Endothelial cell of umbilical vein (primary cell): ENCODE results near the gene ADGB. TPM values are rescaled to one million over a fixed set of nuclear protein-coding genes. Genes with fewer than 3 reads are reported as not detected.

Experiments
- BruUV-seq: library from RNA; stranded (reverse); fragments of 400-500 nt; replicated peaks from 2 replicates; lab custom pipeline; 2021; lab: Mats Ljungman, UMichigan
- CTCF ChIA-PET: fragments of 300-600, 350-600 bp; sonication (Branson Sonifier 250); formaldehyde crosslinking; loops from one replicate; lab custom pipeline; 2021; ENCODE audit warnings: antibody characterized with exemption, inconsistent platforms; lab: Charles Lee
- POLR2A ChIA-PET: fragments of 300-600, 350-600 bp; sonication (Branson Sonifier 250); formaldehyde crosslinking; loops from one replicate; lab custom pipeline; 2021; ENCODE audit warnings: antibody characterized with exemption, inconsistent platforms; lab: Charles Lee
- DNase-seq: peaks from one replicate; pipeline ENCODE4 v3.0.0-alpha.2; 2011; ENCODE audit warnings: low read depth, low spot score
- FAIRE-seq: peaks from 2 replicates; lab custom pipeline; 2011; peaks lifted over from hg19 to GRCh38; lab: Jason Lieb, UNC
- H2AFZ ChIP-seq: 2 replicates; pipeline ENCODE4 v1.6.0; 2012; ENCODE audit warnings: low read depth, low read length, control low read depth, inconsistent platforms
- H3K27ac ChIP-seq: 2 replicates; pipeline ENCODE4 v1.5.1; 2011; ENCODE audit warnings: low read depth, mild to moderate bottlenecking, control low read depth, low read length, moderate library complexity; ENCODE audit not compliant: insufficient read depth
- H3K27me3 ChIP-seq, 2 experiments: 2 replicates each; pipeline versions ENCODE4 v1.6.0 to v1.6.1; 2011; ENCODE audit warnings: low read length in 2 of 2, mixed read lengths in 1 of 2; ENCODE audit not compliant: control insufficient read depth in 2 of 2, insufficient read depth in 2 of 2
- H3K36me3 ChIP-seq, 2 experiments: 2 replicates in 1 of 2; 3 replicates in 1 of 2; pipeline ENCODE4 v1.5.1; 2011; ENCODE audit warnings: low read length in 2 of 2, mild to moderate bottlenecking in 1 of 2, moderate library complexity in 1 of 2; ENCODE audit not compliant: control insufficient read depth in 2 of 2, insufficient read depth in 2 of 2; ENCODE audit errors: extremely low read depth in 1 of 2
- H3K4me1 ChIP-seq: 3 replicates; pipeline ENCODE4 v1.5.1; 2011; ENCODE audit warnings: mild to moderate bottlenecking, low read length; ENCODE audit not compliant: control insufficient read depth, insufficient read depth; ENCODE audit errors: extremely low read depth
- H3K4me2 ChIP-seq: 2 replicates; pipeline ENCODE4 v1.6.1; 2011; ENCODE audit warnings: low read length, control low read depth, mixed read lengths; ENCODE audit not compliant: insufficient read depth
- H3K4me3 ChIP-seq, 3 experiments: fragments of 200-600 bp in 1 of 3; sonication (generic), shearing (Covaris generic) in 1 of 3; replicated peaks in 1 of 3; 2 replicates each; pipeline ENCODE4 v1.5.1; 2011 to 2016; ENCODE audit warnings: control low read depth in 3 of 3, low read length in 3 of 3, mild to moderate bottlenecking in 2 of 3, inconsistent platforms in 1 of 3, low read depth in 1 of 3, moderate library complexity in 1 of 3; ENCODE audit not compliant: insufficient read depth in 1 of 3
- H3K79me2 ChIP-seq: 2 replicates; pipeline ENCODE4 v1.6.0; 2012; ENCODE audit warnings: low read length, inconsistent platforms; ENCODE audit not compliant: control insufficient read depth, insufficient read depth
- H3K9ac ChIP-seq: replicated peaks from 2 replicates; pipeline ENCODE3; 2011; ENCODE audit warnings: low read length, control low read depth; ENCODE audit not compliant: insufficient read depth; ENCODE audit errors: extremely low read depth
- H3K9me1 ChIP-seq: replicated peaks from 3 replicates; pipeline ENCODE4 v1.6.0; 2011; ENCODE audit warnings: mild to moderate bottlenecking, low read length; ENCODE audit not compliant: control insufficient read depth, insufficient read depth; ENCODE audit errors: extremely low read depth
- H3K9me3 ChIP-seq: replicated peaks from 2 replicates; pipeline ENCODE4 v1.5.1; 2012; ENCODE audit warnings: low read length, inconsistent platforms; ENCODE audit not compliant: control insufficient read depth, insufficient read depth
- H4K20me1 ChIP-seq: replicated peaks from 2 replicates; pipeline ENCODE3; 2011; ENCODE audit warnings: mild to moderate bottlenecking, low read length; ENCODE audit not compliant: control insufficient read depth, insufficient read depth; ENCODE audit errors: extremely low read depth
- EZH2 ChIP-seq: IDR thresholded peaks from 2 replicates; pipeline ENCODE4 v1.6.1; 2012; ENCODE audit warnings: borderline replicate concordance, low read depth, mild to moderate bottlenecking, moderate library complexity, low read length, inconsistent platforms; ENCODE audit not compliant: severe bottlenecking
- FOS ChIP-seq: IDR thresholded peaks from 2 replicates; pipeline ENCODE4 v1.6.1; 2011; ENCODE audit warnings: mild to moderate bottlenecking, low read length, moderate library complexity, borderline replicate concordance; ENCODE audit not compliant: insufficient read depth
- GATA2 ChIP-seq: IDR thresholded peaks from 2 replicates; pipeline ENCODE4 v1.7.0; 2011; ENCODE audit warnings: low read depth, mild to moderate bottlenecking, moderate library complexity, mixed read lengths, low read length; ENCODE audit not compliant: insufficient read length, insufficient read depth
- JUN ChIP-seq: IDR thresholded peaks from 2 replicates; pipeline ENCODE4 v1.6.1; 2011; ENCODE audit warnings: borderline replicate concordance, low read depth; ENCODE audit not compliant: insufficient read length, insufficient read depth
- MAX ChIP-seq: IDR thresholded peaks from 2 replicates; pipeline ENCODE4 v1.6.1; 2011; ENCODE audit not compliant: insufficient read depth, insufficient read length
- MYC ChIP-seq: IDR thresholded peaks from one replicate; pipeline ENCODE4 v1.6.1; 2011; ENCODE audit warnings: mild to moderate bottlenecking, low read depth, low read length
- POLR2A ChIP-seq: IDR thresholded peaks from 2 replicates; pipeline ENCODE4 v1.6.1; 2012; ENCODE audit warnings: low read depth, mild to moderate bottlenecking, control low read depth, low read length
- POLR2AphosphoS5 ChIP-seq: IDR thresholded peaks from 2 replicates; pipeline ENCODE4 v1.6.1; 2012; ENCODE audit warnings: low read depth, mild to moderate bottlenecking, control low read depth, low read length, moderate library complexity; ENCODE audit not compliant: insufficient read depth
- dilution Hi-C: fragments of 300-500 bp; cut with MboI; formaldehyde crosslinking; loops from one replicate; pipeline ENCODE4 v1.15.0; 2019; ENCODE audit warnings: low sequenced_read_pairs; ENCODE audit not compliant: extremely low pct_ligation_motif_present
- intact Hi-C: fragments of 100-400 bp; cut with micrococcal nuclease; formaldehyde crosslinking; loops from one replicate; pipeline ENCODE4 v1.10.0; 2022
- polyA plus RNA-seq, 4 experiments: library from polyadenylated mRNA; depleted of rRNA in 3 of 4; stranded (reverse) in 3 of 4; unstranded in 1 of 4; fragments of >200 nt; gene quantifications; 2 replicates each; pipeline versions ENCODE4 v1.2.1 to v1.2.3, GENCODE V29; 2011 to 2012; ENCODE audit warnings: missing spikeins in 1 of 4
- total RNA-seq: library from RNA; stranded (reverse); gene quantifications from 2 replicates; pipeline ENCODE4 v1.2.3, GENCODE V29; 2021
- TF ChIP-seq, protein P1 (sequence below), 2 donors: IDR thresholded peaks; 1 replicate in 1 of 2; 2 replicates in 1 of 2; pipeline ENCODE4 v1.5.1; 2011; ENCODE audit warnings: low read length in 2 of 2, mild to moderate bottlenecking in 2 of 2, moderate library complexity in 2 of 2, control low read depth in 1 of 2, inconsistent platforms in 1 of 2, low read depth in 1 of 2; ENCODE audit not compliant: insufficient read depth in 1 of 2; ENCODE audit errors: extremely low read depth in 1 of 2

ADGB gene
- total and polyA plus RNA-seq, 2 donors (not counting 3 experiments of a cell fraction or from before 2014, with no cell fraction given), result not detected

DNA sequence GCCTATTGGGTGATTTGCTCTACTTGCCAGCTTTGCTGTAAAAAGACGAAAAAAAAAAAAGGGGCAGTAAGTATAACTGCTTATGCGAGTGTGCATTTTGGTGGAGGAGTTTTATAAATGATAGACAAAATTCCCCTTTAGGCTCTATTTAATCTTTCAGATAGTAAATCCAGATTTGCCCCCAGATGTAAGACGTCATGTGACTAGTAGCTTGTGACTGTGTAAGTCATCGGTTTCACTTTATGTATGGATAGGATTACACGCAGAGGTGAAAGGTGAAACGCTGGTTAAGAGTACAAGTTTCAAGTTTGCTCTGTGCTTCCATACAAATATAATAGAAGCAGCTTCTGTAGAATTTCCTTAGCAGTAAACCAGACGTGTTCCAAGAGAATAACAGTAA is 47.2 kb upstream of the ADGB start:
- no peaks in the 10 kb centered on the region for H3K9me1 ChIP-seq
- CTCF ChIA-PET, result interaction anchor here (1.1 kb wide), 1 partner anchor 8 kb away, joined by 3 read pairs; the partner anchor contains the start of gene RAB32
- no TSS peak for BruUV-seq
- peaks cover 66% of the 10 kb centered on the region for H3K79me2 ChIP-seq
- dilution Hi-C loops (no loop called here), intact Hi-C loops (no loop called here)
- H3K4me2 ChIP-seq, result no peak overlapping the region
- peaks cover 3% of the 10 kb centered on the region for H4K20me1 ChIP-seq
- H3K9ac ChIP-seq, result no peak overlapping the region
- FAIRE-seq, result no peak
- no peaks in the 10 kb centered on the region for H3K27me3 ChIP-seq
- H3K4me1 ChIP-seq, result peaks cover 13% of the 10 kb centered on the region
- POLR2A ChIA-PET, result no interaction called here
- no peak overlapping the region for H3K27ac ChIP-seq
- no peak for DNase-seq
- TF ChIP-seq EZH2 (no peak), POLR2A (no peak), POLR2AphosphoS5 (no peak), JUN (no peak), GATA2 (no peak), MAX (no peak), MYC (no peak), FOS (no peak)
- TF ChIP-seq, protein P1, sequence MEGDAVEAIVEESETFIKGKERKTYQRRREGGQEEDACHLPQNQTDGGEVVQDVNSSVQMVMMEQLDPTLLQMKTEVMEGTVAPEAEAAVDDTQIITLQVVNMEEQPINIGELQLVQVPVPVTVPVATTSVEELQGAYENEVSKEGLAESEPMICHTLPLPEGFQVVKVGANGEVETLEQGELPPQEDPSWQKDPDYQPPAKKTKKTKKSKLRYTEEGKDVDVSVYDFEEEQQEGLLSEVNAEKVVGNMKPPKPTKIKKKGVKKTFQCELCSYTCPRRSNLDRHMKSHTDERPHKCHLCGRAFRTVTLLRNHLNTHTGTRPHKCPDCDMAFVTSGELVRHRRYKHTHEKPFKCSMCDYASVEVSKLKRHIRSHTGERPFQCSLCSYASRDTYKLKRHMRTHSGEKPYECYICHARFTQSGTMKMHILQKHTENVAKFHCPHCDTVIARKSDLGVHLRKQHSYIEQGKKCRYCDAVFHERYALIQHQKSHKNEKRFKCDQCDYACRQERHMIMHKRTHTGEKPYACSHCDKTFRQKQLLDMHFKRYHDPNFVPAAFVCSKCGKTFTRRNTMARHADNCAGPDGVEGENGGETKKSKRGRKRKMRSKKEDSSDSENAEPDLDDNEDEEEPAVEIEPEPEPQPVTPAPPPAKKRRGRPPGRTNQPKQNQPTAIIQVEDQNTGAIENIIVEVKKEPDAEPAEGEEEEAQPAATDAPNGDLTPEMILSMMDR (IDR thresholded peaks at IDR 0.05; ENCODE audit: extremely low read depth in 1 of 2, insufficient read depth in 1 of 2, low read depth in 1 of 2, low read length in 2 of 2), result no peak
- no peaks in the 10 kb centered on the region for H3K9me3 ChIP-seq
- H3K36me3 ChIP-seq, result peaks cover 6 to 16% of the 10 kb centered on the region in 2 experiments
- no peak overlapping the region for H3K4me3 ChIP-seq
- no peak overlapping the region for H2AFZ ChIP-seq
